A673 (cell line): ENCODE measurements around the gene DNM1. TPM values are rescaled to one million over a fixed set of nuclear protein-coding genes. Genes with fewer than 3 reads are reported as not detected.

Experiments used
- BruUV-seq: library from RNA; stranded (reverse); fragments of 400-500 nt; replicated peaks from 2 replicates; lab custom pipeline; 2021; lab: Mats Ljungman, UMichigan
- CTCF ChIA-PET: fragments of 300-600 bp; sonication (Branson Sonifier 250); formaldehyde crosslinking; loops from one replicate; lab custom pipeline; 2022; ENCODE audit warnings: antibody characterized with exemption; lab: Charles Lee
- POLR2A ChIA-PET: fragments of 300-600 bp; sonication (Branson Sonifier 250); formaldehyde crosslinking; loops from one replicate; lab custom pipeline; 2022; ENCODE audit warnings: antibody characterized with exemption; ENCODE audit not compliant: low non-redundant PET; lab: Charles Lee
- DNase-seq: peaks from one replicate; pipeline ENCODE4 v3.0.0-alpha.2; 2015; ENCODE audit warnings: low spot score
- H3K27ac ChIP-seq: fragments of 200-600 bp; sonication (generic); 2 replicates; pipeline ENCODE4 v1.5.1; 2016; ENCODE audit warnings: mixed run types, low read depth, mild to moderate bottlenecking, mixed read lengths, antibody characterized with exemption, low read length; ENCODE audit not compliant: poor library complexity, severe bottlenecking
- H3K27me3 ChIP-seq: fragments of 200-600 bp; sonication (generic); replicated peaks from 2 replicates; pipeline ENCODE4 v1.6.1; 2017; ENCODE audit warnings: mixed run types, low read depth, mild to moderate bottlenecking, mixed read lengths, antibody characterized with exemption, low read length; ENCODE audit not compliant: insufficient read depth, poor library complexity
- H3K36me3 ChIP-seq: fragments of 200-600 bp; sonication (generic); 2 replicates; pipeline ENCODE4 v1.6.1; 2016; ENCODE audit warnings: mixed run types, mild to moderate bottlenecking, mixed read lengths, antibody characterized with exemption, low read length; ENCODE audit not compliant: insufficient read depth, poor library complexity, severe bottlenecking
- H3K4me1 ChIP-seq: fragments of 200-600 bp; sonication (generic); 2 replicates; pipeline ENCODE4 v1.6.1; 2017; ENCODE audit warnings: mixed run types, mild to moderate bottlenecking, mixed read lengths, antibody characterized with exemption, low read length; ENCODE audit not compliant: insufficient read depth, poor library complexity, severe bottlenecking
- H3K4me3 ChIP-seq: fragments of 200-600 bp; sonication (generic); 2 replicates; pipeline ENCODE4 v1.5.1; 2016; ENCODE audit warnings: low read depth, mixed run types, mild to moderate bottlenecking, mixed read lengths, low read length; ENCODE audit not compliant: poor library complexity, severe bottlenecking
- H3K9me3 ChIP-seq: fragments of 200-600 bp; sonication (generic); 2 replicates; pipeline ENCODE4 v1.6.1; 2016; ENCODE audit warnings: mixed run types, low read depth, mild to moderate bottlenecking, mixed read lengths, antibody characterized with exemption, low read length; ENCODE audit not compliant: poor library complexity, severe bottlenecking
- CTCF ChIP-seq: fragments of 300-800, 200-600 bp; sonication (generic); conservative IDR thresholded peaks from 2 replicates; pipeline ENCODE4 v1.5.1; 2017; ENCODE audit warnings: low read depth, mild to moderate bottlenecking, antibody characterized with exemption, low read length, moderate library complexity, mixed read lengths
- EZH2 ChIP-seq: fragments of 200-600 bp; sonication (generic); IDR thresholded peaks from 2 replicates; pipeline ENCODE4 v1.6.1; 2017; ENCODE audit warnings: borderline replicate concordance, low read depth, mild to moderate bottlenecking, mixed read lengths, antibody characterized with exemption, low read length; ENCODE audit not compliant: poor library complexity, severe bottlenecking
- intact Hi-C: fragments of 100-400 bp; cut with micrococcal nuclease; formaldehyde crosslinking; loops from one replicate; pipeline ENCODE4 v1.10.0; 2022; ENCODE audit not compliant: unreplicated experiment
- total RNA-seq: library from RNA; stranded (reverse); gene quantifications from 2 replicates; pipeline ENCODE4 v1.2.3, GENCODE V29; 2021

Gene DNM1
- total RNA-seq, 1 experiment from 2014 or later, result 7.6 TPM

- TF ChIP-seq EZH2 (no peak), CTCF (no peak)
- CTCF ChIA-PET, result no interaction called here
- DNase-seq, result no peak
- BruUV-seq, result no TSS peak
- H3K36me3 ChIP-seq, result peaks cover 49% of the 10 kb centered on the region
- H3K4me1 ChIP-seq, result no peaks in the 10 kb centered on the region
- H3K9me3 ChIP-seq, result no peaks in the 10 kb centered on the region
- H3K4me3 ChIP-seq, result no peak overlapping the region
- H3K27me3 ChIP-seq, result no peaks in the 10 kb centered on the region
- intact Hi-C loops, result no loop called here
- H3K27ac ChIP-seq, result no peak overlapping the region
- POLR2A ChIA-PET, result no interaction called here
Measured at GRCh38 chr9:128167209-128167608, 36.0 kb upstream of the DNM1 start.

- H3K27me3 ChIP-seq, result no peaks in the 10 kb centered on the region
- peaks cover 41% of the 10 kb centered on the region for H3K36me3 ChIP-seq
- intact Hi-C loops, result no loop called here
- no peak overlapping the region for H3K27ac ChIP-seq
- no peak for TF ChIP-seq EZH2
- TF ChIP-seq CTCF, result no peak
- ChIA-PET CTCF (no interaction called here), POLR2A (no interaction called here)
- no peak for DNase-seq
- no peaks in the 10 kb centered on the region for H3K9me3 ChIP-seq
- no peaks in the 10 kb centered on the region for H3K4me1 ChIP-seq
- no peak overlapping the region for H3K4me3 ChIP-seq
- no TSS peak for BruUV-seq
Measured at GRCh38 chr9:128168731-128169308, 34.4 kb upstream of the DNM1 start.

- H3K36me3 ChIP-seq, result peaks cover 34% of the 10 kb centered on the region
- intact Hi-C loops, result no loop called here
- H3K9me3 ChIP-seq, result no peaks in the 10 kb centered on the region
- H3K4me3 ChIP-seq, result no peak overlapping the region
- no peak for DNase-seq
- H3K4me1 ChIP-seq, result no peaks in the 10 kb centered on the region
- no TSS peak for BruUV-seq
- H3K27ac ChIP-seq, result no peak overlapping the region
- TF ChIP-seq EZH2, result no peak
- TF ChIP-seq CTCF, result no peak
- ChIA-PET CTCF (no interaction called here), POLR2A (no interaction called here)
- no peaks in the 10 kb centered on the region for H3K27me3 ChIP-seq
Measured at GRCh38 chr9:128169492-128169891, 33.7 kb upstream of the DNM1 start.
